C4-2B (cell line): ENCODE data around the gene CUEDC2.

Experiments
- H3K27ac ChIP-seq: fragments of 450-650 bp; 2 replicates; pipeline ENCODE4 v1.5.1; 2017
- ZFX ChIP-seq: fragments of 450-650 bp; IDR thresholded peaks from 2 replicates; pipeline ENCODE4 v1.6.1; 2017
- TF ChIP-seq, protein P1 (sequence below): fragments of 450-650 bp; conservative IDR thresholded peaks from 2 replicates; pipeline ENCODE4 v1.5.1; 2017; ENCODE audit warnings: mild to moderate bottlenecking

CUEDC2 gene

DNA sequence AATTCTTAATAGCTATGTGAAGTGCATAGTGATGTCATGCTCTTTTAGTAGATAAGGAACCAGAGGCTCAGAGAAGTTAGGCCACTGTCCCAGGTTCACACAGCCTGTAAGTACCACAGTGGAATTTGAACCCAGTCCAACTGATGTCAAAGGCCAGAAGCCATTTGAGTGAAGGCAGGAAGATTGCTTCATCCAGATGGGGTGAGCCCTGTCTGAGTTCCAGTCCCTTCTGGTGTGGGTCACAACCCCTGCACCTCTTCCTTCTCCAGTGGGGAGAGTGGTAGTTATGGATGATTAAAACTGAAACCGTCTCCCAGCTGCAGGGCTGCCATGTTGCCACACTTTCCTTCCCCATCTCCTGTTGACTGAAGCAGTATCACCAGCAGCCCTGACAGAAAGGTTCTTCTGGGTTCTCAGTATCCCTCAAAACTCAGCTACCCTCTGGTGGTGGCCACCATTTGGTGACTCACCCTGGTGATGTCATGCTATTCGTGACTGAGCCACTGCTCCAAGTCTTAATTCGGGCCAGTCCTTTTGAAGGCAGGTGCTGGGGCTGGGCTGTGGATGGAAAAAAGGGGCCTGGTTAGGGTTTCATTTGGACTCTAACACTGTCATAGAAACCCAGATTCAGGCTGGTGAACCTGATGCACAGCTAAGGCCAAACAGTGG, 20.4 kb upstream of the CUEDC2 start:
- no peak overlapping the region for H3K27ac ChIP-seq
- TF ChIP-seq ZFX = no peak
- TF ChIP-seq, protein P1, sequence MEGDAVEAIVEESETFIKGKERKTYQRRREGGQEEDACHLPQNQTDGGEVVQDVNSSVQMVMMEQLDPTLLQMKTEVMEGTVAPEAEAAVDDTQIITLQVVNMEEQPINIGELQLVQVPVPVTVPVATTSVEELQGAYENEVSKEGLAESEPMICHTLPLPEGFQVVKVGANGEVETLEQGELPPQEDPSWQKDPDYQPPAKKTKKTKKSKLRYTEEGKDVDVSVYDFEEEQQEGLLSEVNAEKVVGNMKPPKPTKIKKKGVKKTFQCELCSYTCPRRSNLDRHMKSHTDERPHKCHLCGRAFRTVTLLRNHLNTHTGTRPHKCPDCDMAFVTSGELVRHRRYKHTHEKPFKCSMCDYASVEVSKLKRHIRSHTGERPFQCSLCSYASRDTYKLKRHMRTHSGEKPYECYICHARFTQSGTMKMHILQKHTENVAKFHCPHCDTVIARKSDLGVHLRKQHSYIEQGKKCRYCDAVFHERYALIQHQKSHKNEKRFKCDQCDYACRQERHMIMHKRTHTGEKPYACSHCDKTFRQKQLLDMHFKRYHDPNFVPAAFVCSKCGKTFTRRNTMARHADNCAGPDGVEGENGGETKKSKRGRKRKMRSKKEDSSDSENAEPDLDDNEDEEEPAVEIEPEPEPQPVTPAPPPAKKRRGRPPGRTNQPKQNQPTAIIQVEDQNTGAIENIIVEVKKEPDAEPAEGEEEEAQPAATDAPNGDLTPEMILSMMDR = no peak

GRCh38 chr10:102451105-102451969, 19.0 kb upstream of the CUEDC2 start, which contains the start of gene C10orf95:
Gene C10orf95 (minus strand): TSS chr10:102451543. CDS start chr10:102451093, 450 bp downstream.
- TF ChIP-seq ZFX = no peak
- TF ChIP-seq, protein P1 = no peak
- peak within 1 kb of the TSS; percentile 99 for H3K27ac ChIP-seq

GRCh38 chr10:102450374-102451104, 18.2 kb upstream of the CUEDC2 start:
- peak overlapping the region; percentile 99 for H3K27ac ChIP-seq
- TF ChIP-seq, protein P1 = no peak
- peak; percentile 97 for TF ChIP-seq ZFX

DNA sequence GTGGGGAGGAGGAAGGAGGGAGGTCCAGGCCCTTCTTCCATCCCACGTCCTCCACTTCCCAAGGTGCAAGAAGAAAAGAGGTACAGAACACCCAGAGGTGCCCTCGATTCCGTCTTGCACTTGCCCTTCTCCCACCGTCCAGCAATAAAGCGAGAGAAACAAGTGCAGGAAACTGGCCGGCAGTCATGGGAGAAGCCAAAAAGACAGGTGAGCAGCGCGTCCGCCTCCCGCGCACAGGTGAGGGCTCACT, 17.7 kb upstream of the CUEDC2 start:
- TF ChIP-seq, protein P1 = no peak
- TF ChIP-seq ZFX = no peak
- peak overlapping the region; percentile 99 for H3K27ac ChIP-seq

- H3K27ac ChIP-seq = peak overlapping the region; percentile 99
- TF ChIP-seq, protein P1 = no peak
- no peak for TF ChIP-seq ZFX
These were observed 17.1 kb upstream of the CUEDC2 start for GRCh38 chr10:102449321-102450123.

DNA sequence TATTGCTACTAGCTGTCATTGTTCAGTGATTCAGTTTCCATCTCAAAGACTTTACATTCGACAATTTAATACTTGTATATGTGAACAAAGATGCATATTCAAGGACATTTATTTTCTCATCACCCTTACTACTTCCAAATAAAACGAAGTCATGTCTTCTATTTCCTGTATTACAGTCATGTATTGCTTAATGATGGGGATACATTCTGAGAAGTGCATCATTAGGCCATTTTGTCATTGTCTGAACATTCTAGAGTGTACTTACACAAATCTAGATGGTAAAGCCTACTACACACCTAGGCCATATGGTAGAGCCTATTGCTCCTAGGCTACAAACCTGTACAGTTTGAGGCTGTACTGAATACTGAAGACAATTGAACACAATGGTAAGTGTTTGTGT, 12.5 kb upstream of the CUEDC2 start:
- no peak for TF ChIP-seq ZFX
- TF ChIP-seq, protein P1 = no peak
- no peak overlapping the region for H3K27ac ChIP-seq
